Uterus (tissue), 2 donors: Measurements from ENCODE around the gene ATAD1.

Source experiments
- CTCF ChIP-seq, 4 experiments: fragments of 200-600 bp in 2 of 4; fragments of 450-650 bp in 2 of 4; sonication (generic) in 2 of 4; IDR thresholded peaks; one replicate each; pipeline ENCODE4 v1.5.1; 2016 to 2019; ENCODE audit warnings: antibody characterized with exemption in 4 of 4, mild to moderate bottlenecking in 2 of 4, moderate library complexity in 1 of 4
- POLR2A ChIP-seq, 2 donors: fragments of 450-650 bp; IDR thresholded peaks; one replicate each; pipeline ENCODE4 v1.6.1; 2016; ENCODE audit warnings: antibody characterized with exemption in 2 of 2, mild to moderate bottlenecking in 1 of 2, moderate library complexity in 1 of 2

DNA sequence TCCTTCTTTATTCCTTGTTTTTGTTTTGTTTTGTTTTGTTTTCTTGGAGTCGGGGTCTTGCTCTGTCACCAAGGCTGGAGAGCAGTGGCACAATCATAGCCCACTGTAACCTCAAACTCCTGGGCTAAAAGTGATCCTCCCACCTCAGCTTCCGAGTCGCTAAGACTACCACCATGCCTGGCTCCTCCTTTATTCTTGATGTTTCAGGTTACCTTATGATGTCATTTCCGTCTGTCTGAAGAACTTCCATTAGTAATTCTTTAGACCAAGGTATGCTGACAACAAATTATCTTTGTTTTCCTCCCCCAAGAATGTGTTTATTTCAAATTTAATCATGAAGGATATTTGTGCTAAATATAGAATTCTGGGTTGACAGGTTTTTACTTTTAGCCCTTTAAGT lies 18.1 kb upstream of the ATAD1 start:
- TF ChIP-seq CTCF (IDR thresholded peaks at IDR 0.05) = no peak
- no peak for TF ChIP-seq POLR2A (IDR thresholded peaks at IDR 0.05)
